Fibroblast of skin of scalp (primary cell): ENCODE measurements around the gene MYO15A.
"Not testable (repeated sequence)": the region's sequence is repeated elsewhere in the genome, so short reads cannot be mapped to it uniquely, and the experiment has no call there.

ENCODE experiments used
- DNase-seq: peaks from one replicate; pipeline ENCODE4 v3.0.0-alpha.2; 2013

MYO15A gene

GRCh38 chr17:18185391-18185790, 76.8 kb downstream of the MYO15A start:
- DNase-seq = peak; percentile 49

- DNase-seq = peak; percentile 29
Observed at GRCh38 chr17:18185832-18186626, 77.5 kb downstream of the MYO15A start.

GRCh38 chr17:18186627-18186982, 78.0 kb downstream of the MYO15A start:
- DNase-seq = peak; percentile 29

- DNase-seq = no peak
Observed at GRCh38 chr17:18187226-18187625, 78.7 kb downstream of the MYO15A start.

- DNase-seq = peak; percentile 14
Observed at GRCh38 chr17:18187821-18188761, 79.5 kb downstream of the MYO15A start.

GRCh38 chr17:18190628-18191235, 82.2 kb downstream of the MYO15A start:
- DNase-seq = no peak

GRCh38 chr17:18191236-18191667, 82.7 kb downstream of the MYO15A start:
- DNase-seq = peak; percentile 11

GRCh38 chr17:18191967-18192366, 83.4 kb downstream of the MYO15A start:
- no peak for DNase-seq

GRCh38 chr17:18194394-18194793, 85.8 kb downstream of the MYO15A start:
- no peak for DNase-seq

- no peak for DNase-seq
Observed at GRCh38 chr17:18194804-18195203, 86.2 kb downstream of the MYO15A start.

- DNase-seq = no peak
Observed at GRCh38 chr17:18195246-18195645, 86.7 kb downstream of the MYO15A start.

GRCh38 chr17:18197535-18198194, 89.1 kb downstream of the MYO15A start:
- DNase-seq = no peak

GRCh38 chr17:18198530-18198929, 90.0 kb downstream of the MYO15A start:
- no peak for DNase-seq

- no peak for DNase-seq
Observed at GRCh38 chr17:18201108-18201507, 92.6 kb downstream of the MYO15A start.

- DNase-seq = no peak
Observed at GRCh38 chr17:18203308-18203707, 94.8 kb downstream of the MYO15A start.

GRCh38 chr17:18205861-18206260, 97.3 kb downstream of the MYO15A start:
- DNase-seq = no peak

GRCh38 chr17:18206962-18207361, 98.4 kb downstream of the MYO15A start:
- DNase-seq = no peak

- DNase-seq = no peak
Observed at GRCh38 chr17:18208092-18208491, 99.5 kb downstream of the MYO15A start.

GRCh38 chr17:18213666-18214270, 105.2 kb downstream of the MYO15A start:
- no peak for DNase-seq

- DNase-seq = not testable (repeated sequence)
Observed at GRCh38 chr17:18216906-18217305, 108.3 kb downstream of the MYO15A start.

GRCh38 chr17:18217412-18218015, 109.0 kb downstream of the MYO15A start:
- DNase-seq = peak; percentile 58
